A204.1 (cell line): Measurements from ENCODE around the gene STK11.

Source experiments
- FAIRE-seq: peaks from 2 replicates; lab custom pipeline; 2012; peaks lifted over from hg19 to GRCh38; lab: Jason Lieb, UNC

Gene STK11

GRCh38 chr19:1262623-1263123 lies 57.1 kb downstream of the STK11 start:
- no peak for FAIRE-seq

- FAIRE-seq = no peak
These were observed 57.6 kb downstream of the STK11 start for GRCh38 chr19:1263188-1263587.

DNA sequence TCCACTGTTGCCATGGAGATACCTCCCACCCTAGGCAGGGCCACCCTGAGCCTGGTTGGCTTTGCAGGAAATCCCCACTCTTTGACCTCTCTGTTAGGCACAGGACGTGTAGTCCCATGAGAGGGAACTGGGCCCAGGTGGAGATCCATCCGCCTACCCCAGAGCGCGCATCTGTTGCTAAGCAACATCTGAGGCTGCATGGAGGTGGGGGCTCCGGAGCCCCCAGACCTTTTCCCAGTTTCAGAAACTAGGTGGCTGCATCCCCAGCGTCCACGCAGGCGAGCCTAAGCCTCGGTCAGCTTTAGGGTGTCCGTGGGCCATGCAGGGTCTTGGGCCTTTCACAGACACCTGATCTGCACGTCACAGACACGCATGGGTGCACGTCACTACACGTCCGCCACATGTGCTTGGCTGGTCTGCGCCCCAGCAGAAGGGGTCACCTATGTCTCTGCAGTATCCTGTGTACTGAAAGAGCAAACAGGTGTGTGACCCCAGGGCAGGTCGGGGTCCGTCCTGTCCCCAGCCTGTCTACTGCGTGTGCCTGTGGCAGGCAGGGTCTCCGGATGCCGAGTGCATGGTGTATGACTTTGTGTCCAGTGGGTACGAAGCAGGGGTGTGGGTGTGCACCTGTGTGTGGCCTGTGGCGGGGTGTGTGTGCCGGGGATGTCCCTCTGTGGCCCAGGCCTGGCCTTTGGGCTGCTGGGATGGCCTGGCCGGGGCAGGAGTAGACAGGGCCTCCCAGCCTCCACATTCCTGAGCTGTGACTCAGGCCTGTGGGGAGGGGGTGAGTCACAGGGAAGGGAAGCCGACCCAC lies 59.4 kb downstream of the STK11 start:
- no peak for FAIRE-seq

DNA sequence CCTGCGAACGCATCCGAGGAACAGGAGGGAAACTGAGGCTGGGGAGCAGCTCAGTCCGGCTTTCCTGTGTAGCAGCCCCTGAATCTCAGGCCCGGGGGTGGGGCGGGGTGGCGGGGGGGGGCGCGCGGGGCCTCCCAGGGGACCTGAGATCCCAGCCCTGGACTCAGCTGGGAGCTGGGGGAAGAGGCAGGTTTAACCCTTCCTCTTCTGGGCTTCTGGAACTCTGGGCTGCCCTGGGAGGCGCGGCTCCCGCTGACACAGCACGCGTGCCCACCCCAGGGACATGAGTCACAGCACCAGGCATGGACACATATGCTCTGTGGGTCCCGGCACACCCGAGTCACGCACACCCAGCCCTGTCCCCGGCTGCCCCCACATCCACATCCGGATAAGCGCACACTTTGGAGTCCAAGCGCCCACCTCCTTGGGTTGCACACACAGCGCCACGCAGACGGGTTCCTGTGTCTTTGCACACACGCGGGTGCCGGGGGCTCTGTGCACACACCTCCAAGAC lies 60.1 kb downstream of the STK11 start:
- FAIRE-seq = no peak

GRCh38 chr19:1266129-1266915 lies 60.7 kb downstream of the STK11 start:
- no peak for FAIRE-seq

GRCh38 chr19:1266916-1267476 lies 61.4 kb downstream of the STK11 start:
- no peak for FAIRE-seq

DNA sequence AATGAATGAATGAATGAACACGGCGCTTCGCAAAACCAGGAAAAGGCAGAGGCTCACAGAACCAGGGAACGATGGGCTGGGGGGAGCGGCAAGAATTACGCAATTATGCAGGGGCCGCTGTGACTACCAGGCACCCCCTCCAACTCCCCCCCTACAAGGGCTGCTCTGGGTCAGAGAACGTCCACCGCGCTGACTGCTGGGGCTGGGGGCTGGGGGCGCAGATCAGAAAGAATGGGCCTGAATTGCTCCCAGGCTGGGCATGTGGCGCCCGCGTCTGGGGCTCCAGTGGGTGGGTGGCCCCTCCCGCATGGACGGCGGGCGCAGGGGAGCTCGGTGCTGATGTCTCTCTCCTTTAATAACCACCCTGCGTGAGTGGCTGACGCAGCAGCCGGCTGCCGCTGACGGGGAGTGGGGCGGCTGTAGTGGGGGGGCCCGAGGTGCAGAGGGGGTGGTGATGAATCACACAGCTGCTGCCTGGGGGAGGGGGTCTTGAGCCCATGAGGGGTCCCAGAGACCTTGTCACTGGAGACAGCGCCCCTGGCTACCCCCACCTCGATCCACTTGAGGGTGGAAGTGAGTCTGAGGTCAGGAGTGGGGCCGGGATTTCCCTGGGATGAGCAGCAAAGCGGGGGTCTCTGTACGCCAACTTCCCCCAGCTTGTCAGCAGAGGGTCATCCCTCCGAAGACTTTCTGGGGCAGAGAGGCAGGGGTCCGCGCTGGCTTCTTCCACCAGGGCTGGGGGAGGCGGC lies 62.1 kb downstream of the STK11 start:
- no peak for FAIRE-seq

- no peak for FAIRE-seq
These were observed 62.9 kb downstream of the STK11 start for GRCh38 chr19:1268226-1269064.

DNA sequence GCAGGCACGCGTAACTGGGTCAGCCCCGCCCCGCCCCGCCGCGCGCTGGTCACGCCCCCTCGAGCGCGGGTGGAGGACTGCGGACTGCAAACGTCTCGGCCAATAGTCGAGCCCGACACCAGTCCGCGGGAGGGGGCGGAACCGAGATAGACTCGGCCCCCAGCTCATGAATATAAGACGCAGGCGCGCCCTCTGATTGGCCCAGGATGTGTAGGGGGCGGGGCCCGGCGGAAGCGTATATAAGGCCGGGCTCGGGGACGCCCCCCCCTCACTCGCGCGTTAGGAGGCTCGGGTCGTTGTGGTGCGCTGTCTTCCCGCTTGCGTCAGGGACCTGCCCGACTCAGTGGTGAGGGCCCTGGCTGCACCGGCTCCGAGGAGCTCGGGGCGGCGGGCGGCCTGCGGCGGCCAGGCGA lies 63.5 kb downstream of the STK11 start, which contains the start of gene CIRBP:
Gene CIRBP (plus strand): TSS at position 268 of the 413 bp plus-strand sequence. CDS start 1,602 bp downstream, outside the sequence.
- FAIRE-seq = peak; percentile 97

- FAIRE-seq = no peak
These were observed 64.1 kb downstream of the STK11 start for GRCh38 chr19:1269478-1270212.

DNA sequence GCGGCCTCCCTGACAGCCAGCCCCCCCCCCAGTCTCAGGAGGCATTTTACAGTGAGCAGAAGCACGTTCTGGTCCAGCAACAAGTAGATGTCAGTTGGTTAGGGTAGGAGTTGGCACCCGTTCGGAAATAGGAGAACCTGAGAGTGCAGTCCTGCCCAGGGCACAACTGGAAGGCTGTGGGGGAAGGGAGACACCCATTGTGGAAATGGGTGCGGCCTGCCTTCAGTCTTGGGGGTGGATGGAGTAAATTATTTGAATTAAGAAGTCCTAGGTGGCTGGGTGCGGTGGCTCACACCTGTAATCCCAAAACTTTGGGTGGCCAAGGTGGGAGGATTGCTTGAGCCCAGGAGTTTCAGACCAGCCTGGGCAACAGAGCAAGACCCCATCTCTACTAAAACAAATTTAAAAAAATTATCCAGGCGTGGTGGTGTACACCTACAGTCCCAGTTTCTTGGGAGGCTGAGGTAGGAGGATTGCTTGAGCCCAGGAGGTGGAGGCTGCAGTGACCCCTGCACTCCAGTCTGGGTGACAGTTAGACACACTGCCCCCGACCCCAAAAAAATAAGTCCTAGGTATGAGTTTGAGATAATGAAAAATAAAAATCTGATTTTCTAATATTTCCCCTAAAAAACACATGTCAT lies 64.8 kb downstream of the STK11 start:
- FAIRE-seq = no peak

DNA sequence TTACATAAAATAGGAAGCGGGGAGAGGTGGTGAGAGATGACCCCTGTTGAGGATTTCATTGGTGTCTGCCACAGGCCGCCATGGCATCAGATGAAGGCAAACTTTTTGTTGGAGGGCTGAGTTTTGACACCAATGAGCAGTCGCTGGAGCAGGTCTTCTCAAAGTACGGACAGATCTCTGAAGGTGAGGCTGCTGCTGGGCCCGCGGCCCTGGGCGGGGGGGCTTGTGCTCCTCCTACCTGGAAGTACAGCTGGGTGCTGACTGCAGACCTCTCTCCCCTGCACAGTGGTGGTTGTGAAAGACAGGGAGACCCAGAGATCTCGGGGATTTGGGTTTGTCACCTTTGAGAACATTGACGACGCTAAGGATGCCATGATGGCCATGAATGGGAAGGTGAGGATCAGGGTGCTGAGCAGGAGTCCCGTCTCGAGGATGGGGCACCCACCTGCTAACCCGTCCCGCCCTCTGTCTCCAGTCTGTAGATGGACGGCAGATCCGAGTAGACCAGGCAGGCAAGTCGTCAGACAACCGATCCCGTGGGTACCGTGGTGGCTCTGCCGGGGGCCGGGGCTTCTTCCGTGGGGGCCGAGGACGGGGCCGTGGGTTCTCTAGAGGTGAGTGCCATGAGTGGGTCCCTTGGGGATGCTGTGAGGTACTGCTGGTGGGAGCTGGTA lies 65.4 kb downstream of the STK11 start:
- no peak for FAIRE-seq

DNA sequence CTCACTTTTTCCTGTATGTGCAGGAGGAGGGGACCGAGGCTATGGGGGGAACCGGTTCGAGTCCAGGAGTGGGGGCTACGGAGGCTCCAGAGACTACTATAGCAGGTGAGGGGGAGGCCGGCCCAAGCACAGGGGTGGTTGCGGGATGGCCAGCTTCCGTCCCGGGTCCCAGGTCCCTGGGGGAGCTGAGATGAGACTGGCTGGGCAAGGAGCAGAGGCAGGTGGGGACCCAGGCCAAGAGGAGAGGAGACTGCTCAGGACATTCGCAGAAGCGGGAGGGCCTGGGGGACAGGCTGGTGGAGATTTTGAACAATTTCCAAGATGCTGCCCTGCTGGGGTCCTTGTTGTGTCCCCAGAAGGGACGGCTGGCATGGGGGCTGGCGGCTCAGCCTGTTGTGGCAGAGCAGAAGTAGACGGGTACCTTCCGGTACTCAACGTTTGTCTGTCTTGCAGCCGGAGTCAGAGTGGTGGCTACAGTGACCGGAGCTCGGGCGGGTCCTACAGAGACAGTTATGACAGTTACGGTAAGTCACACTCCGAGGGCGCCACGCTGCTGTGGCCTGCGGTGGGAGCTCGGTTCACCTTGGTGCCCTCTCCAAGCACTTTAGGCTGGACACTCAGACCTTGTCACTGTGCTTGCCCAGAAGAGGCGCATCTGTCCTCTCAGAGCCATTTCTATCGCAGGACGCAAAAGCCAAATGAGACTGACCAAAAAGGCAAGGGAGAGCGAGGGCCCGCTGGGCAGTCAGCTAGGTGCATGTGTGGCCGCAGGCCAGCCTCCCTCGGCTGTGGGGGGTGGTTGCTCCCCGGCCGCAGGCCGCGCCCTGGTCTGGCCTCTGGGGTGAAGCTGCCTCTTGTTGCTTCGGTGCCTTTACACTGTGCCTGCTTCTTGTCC lies 66.2 kb downstream of the STK11 start:
- FAIRE-seq = no peak

DNA sequence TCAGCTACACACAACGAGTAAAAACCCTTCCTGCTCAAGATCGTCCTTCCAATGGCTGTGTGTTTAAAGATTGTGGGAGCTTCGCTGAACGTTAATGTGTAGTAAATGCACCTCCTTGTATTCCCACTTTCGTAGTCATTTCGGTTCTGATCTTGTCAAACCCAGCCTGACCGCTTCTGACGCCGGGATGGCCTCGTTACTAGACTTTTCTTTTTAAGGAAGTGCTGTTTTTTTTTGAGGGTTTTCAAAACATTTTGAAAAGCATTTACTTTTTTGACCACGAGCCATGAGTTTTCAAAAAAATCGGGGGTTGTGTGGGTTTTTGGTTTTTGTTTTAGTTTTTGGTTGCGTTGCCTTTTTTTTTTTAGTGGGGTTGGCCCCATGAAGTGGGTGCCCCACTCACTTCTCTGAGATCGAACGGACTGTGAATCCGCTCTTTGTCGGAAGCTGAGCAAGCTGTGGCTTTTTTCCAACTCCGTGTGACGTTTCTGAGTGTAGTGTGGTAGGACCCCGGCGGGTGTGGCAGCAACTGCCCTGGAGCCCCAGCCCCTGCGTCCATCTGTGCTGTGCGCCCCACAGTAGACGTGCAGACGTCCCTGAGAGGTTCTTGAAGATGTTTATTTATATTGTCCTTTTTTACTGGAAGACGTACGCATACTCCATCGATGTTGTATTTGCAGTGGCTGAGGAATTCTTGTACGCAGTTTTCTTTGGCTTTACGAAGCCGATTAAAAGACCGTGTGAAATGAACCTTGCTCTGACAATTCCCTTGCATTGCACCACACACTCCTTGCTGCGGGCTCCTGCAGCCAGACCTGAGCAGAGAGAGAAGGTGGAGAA lies 67.1 kb downstream of the STK11 start:
- no peak for FAIRE-seq

DNA sequence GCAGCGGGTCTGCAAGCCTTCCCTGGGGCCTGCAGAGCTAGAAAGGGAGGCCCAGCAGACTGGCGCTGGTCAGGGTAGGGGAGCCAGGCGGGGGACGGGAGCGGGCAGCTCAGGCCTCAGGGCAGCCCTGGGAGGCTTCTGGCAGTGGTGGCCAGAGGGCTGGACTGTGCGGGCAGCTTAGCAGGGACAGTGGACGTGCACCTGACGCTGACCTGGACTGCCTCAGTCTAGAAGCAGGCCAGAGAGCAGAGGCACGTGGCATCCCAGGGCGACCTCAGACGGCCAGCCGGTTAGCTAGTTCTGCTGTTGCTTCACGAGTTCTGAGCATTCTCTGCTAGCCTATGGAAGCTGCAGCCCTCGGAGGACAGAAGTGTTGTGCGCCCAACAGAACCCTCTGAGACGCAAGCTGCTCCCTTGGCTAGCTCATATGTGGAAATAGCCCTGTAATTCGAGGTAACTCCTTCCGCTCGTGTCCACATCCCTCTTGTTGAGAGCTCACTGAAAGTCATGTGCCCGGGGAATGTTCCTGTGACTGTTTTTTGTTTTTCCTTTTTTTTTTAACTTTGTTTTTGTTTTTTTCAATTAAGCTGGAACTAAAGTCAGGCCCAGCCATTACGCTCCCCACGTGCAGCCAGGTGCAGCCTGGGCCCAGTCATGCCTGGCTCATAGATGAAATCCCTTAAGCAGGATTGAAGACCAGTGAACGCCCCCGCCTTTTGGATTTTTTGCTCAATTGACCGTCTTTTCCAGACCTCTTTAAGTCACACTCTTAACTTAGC lies 67.9 kb downstream of the STK11 start:
- no peak for FAIRE-seq

GRCh38 chr19:1274081-1274851 lies 68.7 kb downstream of the STK11 start:
- no peak for FAIRE-seq
